ENCODE data around the gene IFNA4. TPM values are rescaled to one million over a fixed set of nuclear protein-coding genes. Genes with fewer than 3 reads are reported as not detected.
"Not testable (repeated sequence)": the region's sequence is repeated elsewhere in the genome, so short reads cannot be mapped to it uniquely, and the experiment has no call there.

IFNA4 gene
- total and polyA plus RNA-seq, 2 of the 8 experiments (the other 6 are each of a cell fraction or from before 2014, with no cell fraction given) = not detected

DNA sequence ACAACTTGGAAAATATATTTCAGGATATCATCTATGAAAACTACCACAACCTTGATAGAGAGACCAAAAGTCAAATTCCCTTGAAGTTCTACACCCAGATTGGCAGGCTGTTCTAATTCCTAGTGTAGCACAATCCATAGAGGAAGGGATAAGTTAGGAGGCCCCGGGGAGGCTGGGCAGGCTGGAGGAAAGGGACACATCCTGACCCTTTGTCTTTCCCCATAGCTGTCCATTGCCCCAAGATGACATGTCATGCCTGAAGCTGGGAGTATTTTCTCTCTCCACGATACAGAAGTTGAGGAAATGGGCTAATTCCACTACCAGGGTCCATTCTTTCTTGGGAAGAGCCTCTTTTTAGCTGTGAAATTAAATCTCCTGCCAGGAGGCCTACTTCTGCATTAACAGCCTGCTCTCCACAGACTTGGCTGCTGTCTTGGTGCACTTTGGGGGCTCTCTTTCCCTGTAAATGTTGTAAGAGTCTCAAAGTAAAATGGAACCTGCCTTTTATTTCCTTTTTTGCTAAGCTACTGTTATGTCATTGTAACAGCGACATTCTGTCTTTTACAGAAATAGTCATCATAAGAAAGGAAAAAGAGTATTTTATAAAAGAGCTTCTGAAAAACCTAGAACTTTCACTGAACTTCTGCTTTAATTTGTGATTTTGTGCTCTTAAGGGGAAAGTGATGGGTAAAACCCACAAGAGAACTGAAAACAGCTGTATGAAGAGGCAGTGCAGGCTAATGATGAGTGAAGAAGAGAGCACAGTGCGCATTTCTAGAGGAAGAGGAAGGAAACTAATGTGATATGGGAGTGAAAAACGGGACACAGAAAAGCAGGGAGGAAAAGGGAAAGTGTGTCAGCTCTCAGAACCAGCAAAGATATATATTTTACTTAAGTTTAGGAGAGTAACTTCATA lies 26.3 kb upstream of the IFNA4 start:
- H3K36me3 ChIP-seq (ENCODE audit: control insufficient read depth in 2 of 4, insufficient read depth in 4 of 4, low read length in 3 of 4); H2AFZ ChIP-seq (ENCODE audit: low read length); H3K27ac ChIP-seq (ENCODE audit: low read depth, low read length); H2AK5ac ChIP-seq (ENCODE audit: low read depth, low read length); H3K23ac ChIP-seq (ENCODE audit: insufficient read length); H2BK15ac ChIP-seq (ENCODE audit: low read length); H3K4me1 ChIP-seq (replicated peaks in 1 of 4; ENCODE audit: control insufficient read depth in 3 of 4, insufficient read depth in 4 of 4, low read length in 3 of 4); H2BK20ac ChIP-seq (ENCODE audit: low read length); H2BK120ac ChIP-seq (replicated peaks; ENCODE audit: low read depth, low read length); H3K56ac ChIP-seq (replicated peaks; ENCODE audit: insufficient read length, low read depth, low read length); H3K9ac ChIP-seq (replicated peaks in 1 of 4; ENCODE audit: extremely low read depth in 1 of 4, low read depth in 3 of 4, low read length in 3 of 4); H3K4me3 ChIP-seq (ENCODE audit: extremely low read depth in 1 of 4, insufficient read depth in 2 of 4, low read depth in 3 of 4, low read length in 4 of 4); H3K23me2 ChIP-seq (ENCODE audit: low read depth, low read length); H3K79me1 ChIP-seq (ENCODE audit: low read depth, low read length); H3K79me2 ChIP-seq (ENCODE audit: control insufficient read depth in 1 of 2, insufficient read depth in 2 of 2, low read length in 2 of 2); H4K20me1 ChIP-seq (replicated peaks in 1 of 2; ENCODE audit: control insufficient read depth in 1 of 2, insufficient read depth in 2 of 2, low read length in 2 of 2); H3K4ac ChIP-seq (replicated peaks; ENCODE audit: insufficient read length, low read depth, low read length); H4K8ac ChIP-seq (ENCODE audit: extremely low read depth, insufficient read depth, low read length); H4K5ac ChIP-seq (ENCODE audit: insufficient read length, low read depth, low read length); H3K9me3 ChIP-seq (ENCODE audit: insufficient read depth in 2 of 2, low read depth in 1 of 2, low read length in 1 of 2); FAIRE-seq; H3K14ac ChIP-seq (ENCODE audit: insufficient read length); H3K27me3 ChIP-seq (replicated peaks in 1 of 4; ENCODE audit: control insufficient read depth in 3 of 4, extremely low read depth in 1 of 4, insufficient read depth in 3 of 4, low read length in 3 of 4); H3K18ac ChIP-seq (ENCODE audit: extremely low read depth, low read length); H2BK5ac ChIP-seq (ENCODE audit: low read depth, low read length); H3K4me2 ChIP-seq (ENCODE audit: insufficient read depth in 1 of 2, low read depth in 2 of 2, low read length in 2 of 2); DNase-seq (ENCODE audit: low read depth in 1 of 2, low spot score in 2 of 2); POLR2A ChIA-PET (ENCODE audit: partially characterized antibody); H4K91ac ChIP-seq (replicated peaks; ENCODE audit: insufficient read length, low read length); H2BK12ac ChIP-seq (ENCODE audit: low read depth, low read length): not testable (repeated sequence)
- TF ChIP-seq, protein P1, sequence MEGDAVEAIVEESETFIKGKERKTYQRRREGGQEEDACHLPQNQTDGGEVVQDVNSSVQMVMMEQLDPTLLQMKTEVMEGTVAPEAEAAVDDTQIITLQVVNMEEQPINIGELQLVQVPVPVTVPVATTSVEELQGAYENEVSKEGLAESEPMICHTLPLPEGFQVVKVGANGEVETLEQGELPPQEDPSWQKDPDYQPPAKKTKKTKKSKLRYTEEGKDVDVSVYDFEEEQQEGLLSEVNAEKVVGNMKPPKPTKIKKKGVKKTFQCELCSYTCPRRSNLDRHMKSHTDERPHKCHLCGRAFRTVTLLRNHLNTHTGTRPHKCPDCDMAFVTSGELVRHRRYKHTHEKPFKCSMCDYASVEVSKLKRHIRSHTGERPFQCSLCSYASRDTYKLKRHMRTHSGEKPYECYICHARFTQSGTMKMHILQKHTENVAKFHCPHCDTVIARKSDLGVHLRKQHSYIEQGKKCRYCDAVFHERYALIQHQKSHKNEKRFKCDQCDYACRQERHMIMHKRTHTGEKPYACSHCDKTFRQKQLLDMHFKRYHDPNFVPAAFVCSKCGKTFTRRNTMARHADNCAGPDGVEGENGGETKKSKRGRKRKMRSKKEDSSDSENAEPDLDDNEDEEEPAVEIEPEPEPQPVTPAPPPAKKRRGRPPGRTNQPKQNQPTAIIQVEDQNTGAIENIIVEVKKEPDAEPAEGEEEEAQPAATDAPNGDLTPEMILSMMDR (IDR thresholded peaks at IDR 0.05; ENCODE audit: control extremely low read depth in 1 of 3, insufficient read depth in 1 of 3, low read depth in 1 of 3, low read length in 3 of 3) = peak; percentile 24 to 58 (median 46)
- peak; percentile 59 to 70 for TF ChIP-seq RAD21 (IDR thresholded peaks at IDR 0.05 in 1 of 2, conservative IDR thresholded peaks at IDR 0.05 in 1 of 2; ENCODE audit: low read depth in 2 of 2, low read length in 2 of 2)
- CTCF ChIA-PET (ENCODE audit: partially characterized antibody) = interaction anchor here (0.6 to 3.5 kb wide), 16 partner anchors 12 to 1281 kb away, joined by 3 to 19 read pairs (median 4); partner anchors contain the start of gene IFNA7
- WGBS, 2 experiments (ENCODE audit: extremely low coverage in 1 of 2, insufficient coverage in 1 of 2, insufficient read length in 1 of 2, insufficient replicate concordance in 2 of 2, low coverage in 1 of 2, low lambda C conversion rate in 2 of 2, missing lambda C conversion rate in 1 of 2) = 42% methylated on average over 4 of the region's 5 CpGs; no CpG with 5 or more reads in 1 of the 2 experiments
